ENCODE data around the gene SLC5A3. TPM values are rescaled to one million over a fixed set of nuclear protein-coding genes. Genes with fewer than 3 reads are reported as not detected.

SLC5A3 gene
- total and polyA plus RNA-seq, 2 experiments from 2014 or later: 6.2 to 32.7 TPM

DNA sequence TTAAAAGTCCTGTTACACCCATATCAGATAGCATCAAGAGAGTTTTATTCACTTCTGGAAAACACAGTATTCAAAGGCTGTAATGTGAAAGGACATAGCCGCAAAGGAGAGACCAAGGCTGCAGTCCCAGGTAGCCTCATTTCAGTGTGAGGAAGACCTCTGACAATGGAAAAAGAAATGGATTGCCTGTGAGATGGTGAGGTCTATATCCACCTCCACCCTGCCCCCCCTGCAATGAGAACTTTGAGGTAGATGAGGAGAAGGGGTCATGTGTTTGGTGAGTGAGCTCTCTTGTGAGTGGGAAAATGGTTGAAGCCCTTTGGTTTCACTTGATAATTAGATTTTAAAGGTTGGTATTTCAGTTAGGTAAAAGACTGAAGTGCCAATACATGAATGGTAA lies 3.5 kb downstream of the SLC5A3 start:
- Mint-ChIP-seq H3K27me3 (ENCODE audit: insufficient read depth, low read depth, poor library complexity) (peaks cover 8% of the 10 kb centered on the region), H3K4me1 (peaks cover 46% of the 10 kb centered on the region), H3K27ac (no peak overlapping the region), H3K4me3 (no peak overlapping the region), H3K36me3 (ENCODE audit: low read depth) (peaks cover 9% of the 10 kb centered on the region; the same call in 2 of the 3 replicates), H3K9me3 (peaks cover 3% of the 10 kb centered on the region; the same call in 1 of the 3 replicates)
- DNase-seq (ENCODE audit: low spot score) (no peak), ATAC-seq (no peak)
- H3K4me2 ChIP-seq: no peak overlapping the region
- H3K36me3 ChIP-seq (ENCODE audit: insufficient read depth): no peaks in the 10 kb centered on the region; the same call in 1 of the 2 replicates
- peaks cover 32% of the 10 kb centered on the region for H3K4me1 ChIP-seq (ENCODE audit: insufficient read depth)
- no peak overlapping the region for H3K27ac ChIP-seq (ENCODE audit: low read depth)
- no peak overlapping the region for H2AFZ ChIP-seq
- no peaks in the 10 kb centered on the region for H3K9me2 ChIP-seq (ENCODE audit: insufficient read depth)
- H4K20me1 ChIP-seq (replicated peaks; ENCODE audit: insufficient read depth): peaks cover 58% of the 10 kb centered on the region
- H3K4me3 ChIP-seq: no peak overlapping the region
- H3K79me2 ChIP-seq (replicated peaks; ENCODE audit: insufficient read depth): peaks cover 78% of the 10 kb centered on the region
- no peak for TF ChIP-seq JUNB (IDR thresholded peaks at IDR 0.05; ENCODE audit: unreplicated experiment)
- no peak for TF ChIP-seq STAT1 (IDR thresholded peaks at IDR 0.05; ENCODE audit: unreplicated experiment)
- TF ChIP-seq, protein P1, sequence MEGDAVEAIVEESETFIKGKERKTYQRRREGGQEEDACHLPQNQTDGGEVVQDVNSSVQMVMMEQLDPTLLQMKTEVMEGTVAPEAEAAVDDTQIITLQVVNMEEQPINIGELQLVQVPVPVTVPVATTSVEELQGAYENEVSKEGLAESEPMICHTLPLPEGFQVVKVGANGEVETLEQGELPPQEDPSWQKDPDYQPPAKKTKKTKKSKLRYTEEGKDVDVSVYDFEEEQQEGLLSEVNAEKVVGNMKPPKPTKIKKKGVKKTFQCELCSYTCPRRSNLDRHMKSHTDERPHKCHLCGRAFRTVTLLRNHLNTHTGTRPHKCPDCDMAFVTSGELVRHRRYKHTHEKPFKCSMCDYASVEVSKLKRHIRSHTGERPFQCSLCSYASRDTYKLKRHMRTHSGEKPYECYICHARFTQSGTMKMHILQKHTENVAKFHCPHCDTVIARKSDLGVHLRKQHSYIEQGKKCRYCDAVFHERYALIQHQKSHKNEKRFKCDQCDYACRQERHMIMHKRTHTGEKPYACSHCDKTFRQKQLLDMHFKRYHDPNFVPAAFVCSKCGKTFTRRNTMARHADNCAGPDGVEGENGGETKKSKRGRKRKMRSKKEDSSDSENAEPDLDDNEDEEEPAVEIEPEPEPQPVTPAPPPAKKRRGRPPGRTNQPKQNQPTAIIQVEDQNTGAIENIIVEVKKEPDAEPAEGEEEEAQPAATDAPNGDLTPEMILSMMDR (conservative IDR thresholded peaks at IDR 0.05; ENCODE audit: low read depth in 2 of 2): no peak
- TF ChIP-seq EZH2 (IDR thresholded peaks at IDR 0.05; ENCODE audit: low read depth, unreplicated experiment): no peak
- TF ChIP-seq, protein P2, sequence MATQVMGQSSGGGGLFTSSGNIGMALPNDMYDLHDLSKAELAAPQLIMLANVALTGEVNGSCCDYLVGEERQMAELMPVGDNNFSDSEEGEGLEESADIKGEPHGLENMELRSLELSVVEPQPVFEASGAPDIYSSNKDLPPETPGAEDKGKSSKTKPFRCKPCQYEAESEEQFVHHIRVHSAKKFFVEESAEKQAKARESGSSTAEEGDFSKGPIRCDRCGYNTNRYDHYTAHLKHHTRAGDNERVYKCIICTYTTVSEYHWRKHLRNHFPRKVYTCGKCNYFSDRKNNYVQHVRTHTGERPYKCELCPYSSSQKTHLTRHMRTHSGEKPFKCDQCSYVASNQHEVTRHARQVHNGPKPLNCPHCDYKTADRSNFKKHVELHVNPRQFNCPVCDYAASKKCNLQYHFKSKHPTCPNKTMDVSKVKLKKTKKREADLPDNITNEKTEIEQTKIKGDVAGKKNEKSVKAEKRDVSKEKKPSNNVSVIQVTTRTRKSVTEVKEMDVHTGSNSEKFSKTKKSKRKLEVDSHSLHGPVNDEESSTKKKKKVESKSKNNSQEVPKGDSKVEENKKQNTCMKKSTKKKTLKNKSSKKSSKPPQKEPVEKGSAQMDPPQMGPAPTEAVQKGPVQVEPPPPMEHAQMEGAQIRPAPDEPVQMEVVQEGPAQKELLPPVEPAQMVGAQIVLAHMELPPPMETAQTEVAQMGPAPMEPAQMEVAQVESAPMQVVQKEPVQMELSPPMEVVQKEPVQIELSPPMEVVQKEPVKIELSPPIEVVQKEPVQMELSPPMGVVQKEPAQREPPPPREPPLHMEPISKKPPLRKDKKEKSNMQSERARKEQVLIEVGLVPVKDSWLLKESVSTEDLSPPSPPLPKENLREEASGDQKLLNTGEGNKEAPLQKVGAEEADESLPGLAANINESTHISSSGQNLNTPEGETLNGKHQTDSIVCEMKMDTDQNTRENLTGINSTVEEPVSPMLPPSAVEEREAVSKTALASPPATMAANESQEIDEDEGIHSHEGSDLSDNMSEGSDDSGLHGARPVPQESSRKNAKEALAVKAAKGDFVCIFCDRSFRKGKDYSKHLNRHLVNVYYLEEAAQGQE (IDR thresholded peaks at IDR 0.05; ENCODE audit: unreplicated experiment): no peak
- TF ChIP-seq, protein P3, sequence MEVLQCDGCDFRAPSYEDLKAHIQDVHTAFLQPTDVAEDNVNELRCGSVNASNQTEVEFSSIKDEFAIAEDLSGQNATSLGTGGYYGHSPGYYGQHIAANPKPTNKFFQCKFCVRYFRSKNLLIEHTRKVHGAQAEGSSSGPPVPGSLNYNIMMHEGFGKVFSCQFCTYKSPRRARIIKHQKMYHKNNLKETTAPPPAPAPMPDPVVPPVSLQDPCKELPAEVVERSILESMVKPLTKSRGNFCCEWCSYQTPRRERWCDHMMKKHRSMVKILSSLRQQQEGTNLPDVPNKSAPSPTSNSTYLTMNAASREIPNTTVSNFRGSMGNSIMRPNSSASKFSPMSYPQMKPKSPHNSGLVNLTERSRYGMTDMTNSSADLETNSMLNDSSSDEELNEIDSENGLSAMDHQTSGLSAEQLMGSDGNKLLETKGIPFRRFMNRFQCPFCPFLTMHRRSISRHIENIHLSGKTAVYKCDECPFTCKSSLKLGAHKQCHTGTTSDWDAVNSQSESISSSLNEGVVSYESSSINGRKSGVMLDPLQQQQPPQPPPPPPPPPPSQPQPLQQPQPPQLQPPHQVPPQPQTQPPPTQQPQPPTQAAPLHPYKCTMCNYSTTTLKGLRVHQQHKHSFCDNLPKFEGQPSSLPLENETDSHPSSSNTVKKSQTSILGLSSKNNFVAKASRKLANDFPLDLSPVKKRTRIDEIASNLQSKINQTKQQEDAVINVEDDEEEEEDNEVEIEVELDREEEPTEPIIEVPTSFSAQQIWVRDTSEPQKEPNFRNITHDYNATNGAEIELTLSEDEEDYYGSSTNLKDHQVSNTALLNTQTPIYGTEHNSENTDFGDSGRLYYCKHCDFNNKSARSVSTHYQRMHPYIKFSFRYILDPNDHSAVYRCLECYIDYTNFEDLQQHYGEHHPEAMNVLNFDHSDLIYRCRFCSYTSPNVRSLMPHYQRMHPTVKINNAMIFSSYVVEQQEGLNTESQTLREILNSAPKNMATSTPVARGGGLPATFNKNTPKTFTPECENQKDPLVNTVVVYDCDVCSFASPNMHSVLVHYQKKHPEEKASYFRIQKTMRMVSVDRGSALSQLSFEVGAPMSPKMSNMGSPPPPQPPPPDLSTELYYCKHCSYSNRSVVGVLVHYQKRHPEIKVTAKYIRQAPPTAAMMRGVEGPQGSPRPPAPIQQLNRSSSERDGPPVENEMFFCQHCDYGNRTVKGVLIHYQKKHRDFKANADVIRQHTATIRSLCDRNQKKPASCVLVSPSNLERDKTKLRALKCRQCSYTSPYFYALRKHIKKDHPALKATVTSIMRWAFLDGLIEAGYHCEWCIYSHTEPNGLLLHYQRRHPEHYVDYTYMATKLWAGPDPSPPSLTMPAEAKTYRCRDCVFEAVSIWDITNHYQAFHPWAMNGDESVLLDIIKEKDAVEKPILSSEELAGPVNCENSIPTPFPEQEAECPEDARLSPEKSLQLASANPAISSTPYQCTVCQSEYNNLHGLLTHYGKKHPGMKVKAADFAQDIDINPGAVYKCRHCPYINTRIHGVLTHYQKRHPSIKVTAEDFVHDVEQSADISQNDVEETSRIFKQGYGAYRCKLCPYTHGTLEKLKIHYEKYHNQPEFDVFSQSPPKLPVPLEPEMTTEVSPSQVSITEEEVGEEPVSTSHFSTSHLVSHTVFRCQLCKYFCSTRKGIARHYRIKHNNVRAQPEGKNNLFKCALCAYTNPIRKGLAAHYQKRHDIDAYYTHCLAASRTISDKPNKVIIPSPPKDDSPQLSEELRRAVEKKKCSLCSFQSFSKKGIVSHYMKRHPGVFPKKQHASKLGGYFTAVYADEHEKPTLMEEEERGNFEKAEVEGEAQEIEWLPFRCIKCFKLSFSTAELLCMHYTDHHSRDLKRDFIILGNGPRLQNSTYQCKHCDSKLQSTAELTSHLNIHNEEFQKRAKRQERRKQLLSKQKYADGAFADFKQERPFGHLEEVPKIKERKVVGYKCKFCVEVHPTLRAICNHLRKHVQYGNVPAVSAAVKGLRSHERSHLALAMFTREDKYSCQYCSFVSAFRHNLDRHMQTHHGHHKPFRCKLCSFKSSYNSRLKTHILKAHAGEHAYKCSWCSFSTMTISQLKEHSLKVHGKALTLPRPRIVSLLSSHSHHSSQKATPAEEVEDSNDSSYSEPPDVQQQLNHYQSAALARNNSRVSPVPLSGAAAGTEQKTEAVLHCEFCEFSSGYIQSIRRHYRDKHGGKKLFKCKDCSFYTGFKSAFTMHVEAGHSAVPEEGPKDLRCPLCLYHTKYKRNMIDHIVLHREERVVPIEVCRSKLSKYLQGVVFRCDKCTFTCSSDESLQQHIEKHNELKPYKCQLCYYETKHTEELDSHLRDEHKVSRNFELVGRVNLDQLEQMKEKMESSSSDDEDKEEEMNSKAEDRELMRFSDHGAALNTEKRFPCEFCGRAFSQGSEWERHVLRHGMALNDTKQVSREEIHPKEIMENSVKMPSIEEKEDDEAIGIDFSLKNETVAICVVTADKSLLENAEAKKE (CRISPR knock-in tag; IDR thresholded peaks at IDR 0.05): no peak
- TF ChIP-seq, protein P4, sequence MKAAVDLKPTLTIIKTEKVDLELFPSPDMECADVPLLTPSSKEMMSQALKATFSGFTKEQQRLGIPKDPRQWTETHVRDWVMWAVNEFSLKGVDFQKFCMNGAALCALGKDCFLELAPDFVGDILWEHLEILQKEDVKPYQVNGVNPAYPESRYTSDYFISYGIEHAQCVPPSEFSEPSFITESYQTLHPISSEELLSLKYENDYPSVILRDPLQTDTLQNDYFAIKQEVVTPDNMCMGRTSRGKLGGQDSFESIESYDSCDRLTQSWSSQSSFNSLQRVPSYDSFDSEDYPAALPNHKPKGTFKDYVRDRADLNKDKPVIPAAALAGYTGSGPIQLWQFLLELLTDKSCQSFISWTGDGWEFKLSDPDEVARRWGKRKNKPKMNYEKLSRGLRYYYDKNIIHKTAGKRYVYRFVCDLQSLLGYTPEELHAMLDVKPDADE (IDR thresholded peaks at IDR 0.05): no peak
- no peak for TF ChIP-seq POLR2AphosphoS5 (IDR thresholded peaks at IDR 0.05; ENCODE audit: low read depth)
- TF ChIP-seq CREB1 (CRISPR knock-in tag; IDR thresholded peaks at IDR 0.05; ENCODE audit: low read depth): no peak
- no peak for TF ChIP-seq ZNF114 (CRISPR knock-in tag; IDR thresholded peaks at IDR 0.05)
- no peak for TF ChIP-seq NANOG (IDR thresholded peaks at IDR 0.05; ENCODE audit: borderline replicate concordance)
- H3K27me3 ChIP-seq (ENCODE audit: insufficient read depth): peaks cover 9% of the 10 kb centered on the region; the same call in 1 of the 2 replicates
- H3F3A ChIP-seq (replicated peaks; ENCODE audit: low read depth): no peaks in the 10 kb centered on the region; the same call in 1 of the 2 replicates

Measured in GM23338 (cell line).